ENCODE results near the gene ALDH3A2.
A peak's percentile ranks its signal among the peaks of the same experiment; 100 is the strongest.

DNA sequence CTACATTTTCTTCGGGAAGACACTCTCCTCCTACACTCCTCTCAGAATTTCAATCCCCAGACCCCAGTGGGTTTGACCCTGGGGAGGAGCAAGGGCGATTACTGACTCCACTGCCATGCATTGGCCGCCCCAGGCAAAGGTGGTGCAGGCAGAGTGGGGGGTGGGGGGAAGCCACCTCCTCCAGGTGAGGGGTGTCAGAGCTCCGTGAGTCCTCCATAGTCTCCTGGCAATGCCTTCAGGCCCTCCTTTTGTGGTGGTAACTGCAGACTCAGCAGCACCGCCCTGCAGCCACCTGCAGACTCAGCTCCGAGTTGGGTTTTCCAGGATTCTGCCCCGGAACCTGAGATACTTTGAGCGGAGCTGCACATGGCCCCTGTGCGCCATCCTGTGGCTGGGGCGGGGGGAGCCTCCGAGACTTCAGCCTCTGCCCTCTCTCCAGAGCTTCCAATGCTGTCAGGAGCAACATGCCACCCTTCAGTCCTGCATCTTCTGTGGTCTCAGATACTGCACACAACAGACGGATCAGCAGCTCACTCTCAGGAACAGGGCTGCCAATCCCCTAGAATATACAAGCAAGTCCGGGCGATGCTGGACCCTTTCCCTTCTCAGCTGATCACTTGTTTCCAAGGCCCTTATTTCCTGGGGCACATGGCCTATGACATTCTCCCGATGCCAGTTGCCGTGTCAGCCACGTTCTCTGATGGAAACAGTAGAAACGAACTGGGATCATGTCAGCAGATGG lies 70.2 kb downstream of the ALDH3A2 start:
- no peak for TF ChIP-seq EZH2 (IDR thresholded peaks at IDR 0.05)
- TF ChIP-seq, protein P1, sequence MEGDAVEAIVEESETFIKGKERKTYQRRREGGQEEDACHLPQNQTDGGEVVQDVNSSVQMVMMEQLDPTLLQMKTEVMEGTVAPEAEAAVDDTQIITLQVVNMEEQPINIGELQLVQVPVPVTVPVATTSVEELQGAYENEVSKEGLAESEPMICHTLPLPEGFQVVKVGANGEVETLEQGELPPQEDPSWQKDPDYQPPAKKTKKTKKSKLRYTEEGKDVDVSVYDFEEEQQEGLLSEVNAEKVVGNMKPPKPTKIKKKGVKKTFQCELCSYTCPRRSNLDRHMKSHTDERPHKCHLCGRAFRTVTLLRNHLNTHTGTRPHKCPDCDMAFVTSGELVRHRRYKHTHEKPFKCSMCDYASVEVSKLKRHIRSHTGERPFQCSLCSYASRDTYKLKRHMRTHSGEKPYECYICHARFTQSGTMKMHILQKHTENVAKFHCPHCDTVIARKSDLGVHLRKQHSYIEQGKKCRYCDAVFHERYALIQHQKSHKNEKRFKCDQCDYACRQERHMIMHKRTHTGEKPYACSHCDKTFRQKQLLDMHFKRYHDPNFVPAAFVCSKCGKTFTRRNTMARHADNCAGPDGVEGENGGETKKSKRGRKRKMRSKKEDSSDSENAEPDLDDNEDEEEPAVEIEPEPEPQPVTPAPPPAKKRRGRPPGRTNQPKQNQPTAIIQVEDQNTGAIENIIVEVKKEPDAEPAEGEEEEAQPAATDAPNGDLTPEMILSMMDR (IDR thresholded peaks at IDR 0.05): peak; percentile 27

Measured in neural progenitor cell (in vitro differentiated cells).